HG02759 (cell line): Measurements from ENCODE around the gene LYST.
A peak's percentile ranks its signal among the peaks of the same experiment; 100 is the strongest.

ENCODE experiments used
- ATAC-seq: cut with Tn5 transposase; IDR thresholded peaks from one replicate; pipeline ENCODE4 v1.9.1; 2021; ENCODE audit warnings: mild to moderate bottlenecking, moderate library complexity; ENCODE audit not compliant: unreplicated experiment

The LYST gene

DNA sequence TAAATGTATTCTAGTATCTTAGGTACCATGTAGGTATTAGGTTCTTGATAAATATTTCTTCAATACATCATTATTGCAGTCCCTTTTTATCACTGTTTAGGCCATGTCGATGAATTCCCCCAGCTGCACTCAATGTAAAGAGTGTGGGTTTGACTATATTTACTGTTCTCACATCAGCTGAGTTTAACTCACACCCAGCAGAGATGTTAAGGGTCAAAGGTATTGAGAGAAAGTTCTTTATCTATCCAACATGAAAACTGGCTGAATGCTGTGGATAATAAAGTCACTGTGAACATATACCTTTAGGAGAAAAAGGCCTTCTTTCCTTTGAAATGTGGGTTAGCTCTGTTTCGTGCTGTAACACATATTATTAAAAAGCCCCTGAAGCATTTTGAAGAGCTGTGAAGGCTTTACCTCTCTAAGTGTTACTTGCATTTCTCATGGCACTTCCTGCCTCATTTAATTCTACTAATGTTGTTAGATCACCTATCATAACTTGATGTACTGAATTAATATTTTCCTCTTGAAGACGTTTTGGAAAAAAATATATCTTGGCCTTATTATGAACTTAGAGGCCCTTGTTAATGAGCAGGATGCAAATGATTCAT, 19.1 kb upstream of the LYST start:
- ATAC-seq = no peak

DNA sequence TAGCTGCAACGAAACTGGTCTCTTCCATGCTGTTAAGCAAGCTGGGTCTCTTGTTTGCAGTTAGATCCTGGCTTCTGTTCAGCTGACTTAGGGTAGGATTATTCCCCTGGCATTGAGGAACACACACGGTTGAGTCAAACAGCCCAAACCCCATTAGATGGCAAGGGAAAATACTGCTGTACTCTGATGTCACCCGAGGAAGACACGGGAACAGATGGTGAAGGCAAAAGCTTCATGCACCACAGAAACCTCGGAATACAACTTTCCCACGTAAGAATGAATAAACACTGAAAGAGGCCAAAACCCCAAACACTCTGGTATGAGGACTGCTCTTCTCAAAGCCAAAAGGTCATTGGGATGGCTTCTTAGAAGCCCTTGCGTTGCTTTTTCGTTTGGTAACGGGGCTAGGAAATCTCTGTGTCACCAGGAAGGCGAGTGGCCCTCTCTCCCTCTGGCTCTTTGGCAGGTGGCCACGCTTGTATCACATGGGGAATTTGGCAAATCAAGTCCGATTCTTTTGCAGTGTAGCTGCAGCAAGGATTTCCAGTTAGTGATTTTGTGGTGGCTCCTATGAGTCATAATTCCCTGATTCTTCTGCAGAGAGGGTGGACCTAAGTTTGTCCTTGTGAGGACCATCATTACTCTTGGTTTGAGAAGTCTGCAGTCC, 16.7 kb upstream of the LYST start:
- ATAC-seq = peak; percentile 28

DNA sequence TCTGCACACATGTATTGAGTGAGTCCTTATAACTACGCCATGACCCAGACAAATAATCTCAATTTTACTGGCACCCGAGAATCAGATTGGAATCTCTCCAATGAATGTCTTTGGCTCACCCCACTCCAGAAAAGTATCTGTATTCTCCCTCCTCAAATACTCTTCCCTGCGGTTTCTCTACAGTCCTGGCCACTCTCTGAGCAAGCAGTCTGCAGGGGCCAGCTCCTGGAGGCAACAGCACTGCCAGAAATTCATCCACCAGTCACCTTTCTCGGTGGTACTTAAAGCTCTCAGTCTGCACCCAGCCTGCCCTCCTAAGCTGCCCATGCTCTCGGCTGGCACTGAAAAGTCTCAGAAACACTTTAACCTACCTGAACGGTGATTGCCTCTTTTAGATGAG, 16.1 kb upstream of the LYST start:
- ATAC-seq = no peak

DNA sequence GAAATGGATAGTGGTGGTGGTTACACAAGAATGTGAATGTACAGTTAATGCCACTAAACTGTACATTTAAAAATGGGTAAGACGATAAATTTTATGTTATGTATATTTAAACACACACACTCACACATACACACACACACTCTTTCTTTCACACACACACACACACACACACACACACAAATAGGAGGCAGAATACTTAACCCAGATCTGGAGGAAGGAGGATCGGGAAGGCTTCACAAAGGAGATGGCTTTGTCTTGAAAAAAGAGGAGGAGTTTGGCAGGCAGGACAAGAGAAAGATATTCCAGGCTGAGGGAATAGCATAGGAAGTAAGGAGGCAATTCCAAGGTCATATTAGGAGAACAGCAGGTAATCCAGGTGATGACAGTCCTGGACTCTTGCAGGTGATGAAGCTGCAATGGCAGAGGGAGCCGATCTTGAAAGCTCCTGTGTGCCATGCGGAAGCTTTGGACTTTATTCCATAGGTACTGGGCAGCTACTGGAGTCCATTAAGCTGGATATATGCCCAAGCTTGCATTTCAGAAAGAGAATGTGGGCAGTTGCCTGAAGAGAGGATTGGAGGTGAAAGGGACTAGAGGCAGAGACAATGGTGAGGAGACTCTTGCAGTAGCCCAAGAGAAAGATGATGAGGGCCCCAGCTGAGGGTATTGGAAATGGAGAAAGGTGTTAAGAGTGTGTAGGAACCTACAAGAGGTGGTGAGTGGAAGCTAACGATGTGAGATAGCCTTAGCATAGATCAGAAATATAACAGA, 15.4 kb upstream of the LYST start:
- no peak for ATAC-seq

DNA sequence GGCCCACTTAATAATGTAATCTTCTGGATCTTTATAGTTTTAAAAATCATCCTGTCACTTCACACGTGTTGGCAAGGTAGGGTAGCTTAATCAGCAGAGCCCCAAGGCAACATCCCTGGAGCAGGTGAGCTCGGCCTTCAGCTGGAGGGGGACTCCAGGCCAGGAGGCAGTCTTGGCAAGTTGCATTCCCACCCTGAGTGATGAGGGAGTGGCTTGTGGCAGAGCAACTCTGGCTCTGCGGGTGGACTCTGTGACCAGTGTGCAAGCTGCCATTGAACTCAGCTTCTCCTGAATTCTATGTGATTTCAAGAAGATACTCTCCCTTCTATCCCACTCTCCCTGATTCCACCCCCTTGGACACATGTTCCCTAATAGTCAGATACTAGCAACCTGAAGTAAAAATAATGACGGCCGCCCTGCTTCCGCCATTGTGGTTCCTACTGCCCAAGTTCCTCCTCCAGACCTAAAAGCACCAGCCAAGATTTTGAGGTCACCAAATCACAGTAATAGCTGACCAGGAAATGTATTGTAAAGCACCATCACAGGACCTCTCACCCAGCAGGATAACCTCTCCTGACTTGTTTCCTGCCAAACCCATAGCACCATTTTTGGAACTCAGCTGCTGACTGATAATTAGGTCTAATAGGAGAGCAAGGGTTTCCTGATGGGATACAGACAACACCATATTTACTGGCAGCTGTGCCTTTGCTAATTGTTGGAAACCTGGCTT, 11.5 kb upstream of the LYST start:
- no peak for ATAC-seq

DNA sequence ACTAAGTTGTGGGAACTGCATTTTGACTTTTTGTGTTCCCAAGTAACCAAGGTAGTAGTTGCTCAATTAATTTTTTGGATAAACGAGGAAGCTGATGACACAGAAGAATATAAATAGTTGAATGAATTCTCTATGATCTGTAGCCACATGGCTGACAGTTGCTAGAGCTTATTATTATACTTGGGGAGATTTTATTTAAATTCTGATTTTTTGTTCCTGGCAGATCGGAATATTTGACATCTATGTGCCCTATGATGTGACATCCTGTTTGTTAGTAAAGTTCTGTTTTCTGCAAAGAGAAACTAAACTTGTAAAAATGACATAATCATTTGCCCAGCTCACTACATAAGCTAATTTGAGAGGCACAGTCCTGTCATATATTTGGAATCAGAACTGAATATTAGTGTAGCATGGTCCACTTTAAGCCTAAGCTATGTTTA, 9.7 kb upstream of the LYST start:
- no peak for ATAC-seq

DNA sequence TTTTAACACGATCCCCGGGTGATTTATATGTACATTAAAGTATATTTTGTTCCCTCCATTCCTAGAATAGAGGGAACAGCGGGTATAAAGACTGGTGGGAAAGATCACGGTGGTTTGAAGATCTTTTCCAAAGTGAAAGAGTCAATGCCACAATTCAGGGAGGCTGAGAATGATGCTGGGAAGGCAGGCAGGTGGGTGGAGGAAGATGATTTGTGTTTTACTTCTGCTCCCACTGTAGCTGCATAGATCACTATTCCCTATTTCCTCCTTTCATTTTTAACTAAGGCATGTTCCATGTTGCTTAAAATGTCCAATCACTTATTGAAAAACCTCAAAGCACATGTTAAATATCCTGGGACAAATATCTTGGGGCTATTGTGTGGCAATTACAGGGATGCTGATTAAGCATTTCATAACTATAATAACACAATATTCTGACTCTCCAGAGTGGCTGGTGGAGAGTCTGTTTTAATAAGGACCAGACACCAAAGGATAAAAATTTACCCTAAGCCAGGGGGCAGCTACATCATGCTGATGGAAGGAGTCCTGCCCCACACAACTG, 8.4 kb upstream of the LYST start:
- ATAC-seq = no peak

DNA sequence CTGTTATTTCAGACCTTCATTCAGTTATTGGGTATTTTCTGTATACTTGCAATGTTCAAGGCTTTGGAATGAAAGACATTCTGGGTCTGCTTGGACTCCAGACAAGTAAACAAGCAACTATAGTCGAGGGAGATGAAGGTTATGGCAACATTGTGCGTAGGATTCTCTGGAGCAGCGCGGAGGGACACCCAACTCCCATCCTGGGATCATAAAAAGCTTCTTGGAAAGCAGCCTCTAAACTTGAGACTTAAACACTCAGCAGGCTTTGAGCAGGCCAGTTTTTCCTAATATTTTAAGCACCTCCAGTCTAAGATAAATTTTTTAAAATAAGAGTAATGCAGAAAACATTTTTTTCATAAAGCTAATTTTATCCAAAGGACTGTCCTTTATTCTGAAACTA, 7.6 kb upstream of the LYST start:
- ATAC-seq = no peak

DNA sequence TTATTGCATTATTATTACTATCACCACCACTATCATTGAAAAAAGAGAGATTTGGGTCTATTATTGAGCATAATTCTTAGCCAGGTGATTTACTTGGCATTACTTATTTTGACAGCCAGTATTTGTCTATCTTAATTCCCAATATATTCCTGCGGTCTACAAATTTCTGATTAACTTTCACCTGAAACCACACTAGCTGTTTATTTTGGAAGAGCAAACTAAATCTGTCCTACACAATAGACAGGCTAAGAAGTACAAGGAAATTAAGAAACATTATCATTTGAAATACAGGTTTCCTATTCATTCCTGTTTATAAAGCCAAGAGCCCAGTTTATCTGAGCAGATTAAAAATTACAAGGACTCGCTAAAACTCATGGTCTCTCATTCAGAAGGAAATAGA, 6.9 kb upstream of the LYST start:
- no peak for ATAC-seq

DNA sequence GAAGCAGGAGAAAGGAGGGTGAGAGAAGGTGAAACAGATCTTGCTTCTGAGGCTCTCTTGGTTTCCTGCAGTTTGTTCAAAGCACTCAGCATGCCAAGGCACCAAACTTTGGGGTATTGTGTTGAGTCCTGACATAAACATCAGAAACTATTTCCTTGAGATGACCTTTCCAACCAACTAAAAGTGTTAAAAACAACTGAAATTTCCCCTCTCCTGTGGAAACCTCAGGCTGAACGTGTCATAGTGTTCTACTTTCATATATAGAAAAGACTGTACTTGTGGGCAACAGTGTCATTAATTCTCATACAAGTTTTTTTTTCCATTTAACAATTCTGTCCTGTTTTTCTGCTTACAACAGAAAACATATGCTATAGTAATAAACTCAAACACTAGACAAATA, 6.3 kb upstream of the LYST start:
- no peak for ATAC-seq

DNA sequence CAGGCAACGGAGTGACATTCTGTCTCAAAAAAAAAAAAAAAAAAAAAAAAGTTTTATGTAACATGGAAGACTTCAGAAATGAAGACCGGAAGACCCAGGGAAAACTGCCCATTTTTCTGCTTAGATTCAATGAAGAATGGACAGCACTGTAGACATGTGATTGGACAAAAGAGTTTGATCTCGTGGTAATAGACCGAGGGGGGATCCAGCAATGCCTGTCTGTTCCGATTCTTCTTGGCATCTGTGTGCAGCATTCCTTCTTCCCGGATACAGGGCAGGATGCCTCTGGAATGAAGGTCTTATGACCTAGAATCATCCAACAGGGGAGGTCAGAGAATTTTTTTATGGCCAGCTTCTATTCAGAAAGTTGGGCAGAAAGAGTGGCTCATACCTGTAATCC, 5.6 kb upstream of the LYST start:
- ATAC-seq = no peak

DNA sequence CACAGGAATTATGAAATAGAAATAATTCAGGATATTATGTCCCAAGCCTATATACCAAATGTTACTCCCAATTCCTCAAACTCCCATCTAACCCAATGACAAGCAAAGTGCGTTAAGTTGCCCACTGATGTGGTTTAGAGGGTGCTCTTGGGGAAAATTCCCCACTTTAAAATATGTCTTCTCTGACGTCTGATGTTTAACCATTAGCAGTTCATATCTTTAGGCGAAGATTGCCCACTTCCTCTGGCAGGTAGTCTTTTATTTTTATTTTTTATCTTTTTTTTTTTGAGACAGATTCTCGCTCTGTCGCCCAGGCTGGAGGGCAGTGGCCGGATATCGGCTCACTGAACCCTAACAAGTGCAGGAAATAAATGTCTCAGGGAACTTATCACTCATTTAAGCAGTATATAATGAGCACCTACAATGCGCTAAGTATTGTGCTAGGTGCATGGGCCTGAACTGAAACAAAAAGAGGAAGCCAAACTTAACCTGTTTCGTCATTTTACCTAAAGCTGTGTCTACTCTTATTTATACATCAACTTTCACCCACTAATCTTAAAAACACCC, 1.3 kb upstream of the LYST start:
- ATAC-seq = no peak

DNA sequence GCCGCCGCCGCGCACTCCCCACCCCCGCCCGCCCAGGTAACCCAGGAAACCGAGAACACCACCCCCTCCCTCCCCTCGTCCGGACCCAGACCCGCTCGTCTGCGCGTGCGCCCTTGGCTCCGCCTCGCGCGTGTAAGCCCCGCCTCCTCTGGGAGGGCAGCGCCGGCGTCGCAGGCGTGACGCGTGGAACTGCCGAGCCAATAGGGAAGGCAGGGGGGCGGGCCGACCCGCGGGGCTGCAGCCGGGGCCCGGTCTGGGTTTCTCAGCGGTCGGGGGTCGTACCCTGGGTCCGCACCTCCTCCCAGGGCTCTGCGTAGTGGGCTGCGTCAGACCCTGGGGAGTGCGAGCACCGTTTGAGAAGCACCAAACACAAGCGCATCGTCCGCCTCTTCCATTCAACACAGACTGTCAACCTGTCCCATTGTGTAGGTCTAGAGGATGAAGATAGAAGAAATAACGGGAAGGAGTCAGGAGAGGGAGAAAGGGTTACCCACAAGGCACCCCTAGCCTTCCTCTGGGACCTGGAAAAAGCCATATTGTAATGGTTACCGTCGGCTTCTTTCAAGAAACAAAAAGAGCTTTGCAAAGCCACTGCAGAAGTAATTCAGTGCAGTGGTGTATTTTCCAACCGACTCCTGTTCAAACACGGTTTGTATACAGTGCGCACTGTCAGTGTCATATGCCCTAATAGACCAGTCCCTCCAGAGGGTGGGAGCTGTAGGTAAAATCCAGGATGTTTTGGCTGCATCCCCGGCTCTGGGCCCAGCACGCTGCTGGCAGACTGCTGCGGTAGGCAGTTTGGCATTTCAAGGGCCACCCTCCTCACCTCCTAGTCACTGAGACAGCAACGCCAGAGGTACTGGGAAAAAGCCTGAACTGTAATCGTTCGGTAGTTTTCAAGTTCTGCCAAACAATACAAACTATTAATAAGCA, 473 bp upstream of the LYST start:
- ATAC-seq = peak; percentile 78

DNA sequence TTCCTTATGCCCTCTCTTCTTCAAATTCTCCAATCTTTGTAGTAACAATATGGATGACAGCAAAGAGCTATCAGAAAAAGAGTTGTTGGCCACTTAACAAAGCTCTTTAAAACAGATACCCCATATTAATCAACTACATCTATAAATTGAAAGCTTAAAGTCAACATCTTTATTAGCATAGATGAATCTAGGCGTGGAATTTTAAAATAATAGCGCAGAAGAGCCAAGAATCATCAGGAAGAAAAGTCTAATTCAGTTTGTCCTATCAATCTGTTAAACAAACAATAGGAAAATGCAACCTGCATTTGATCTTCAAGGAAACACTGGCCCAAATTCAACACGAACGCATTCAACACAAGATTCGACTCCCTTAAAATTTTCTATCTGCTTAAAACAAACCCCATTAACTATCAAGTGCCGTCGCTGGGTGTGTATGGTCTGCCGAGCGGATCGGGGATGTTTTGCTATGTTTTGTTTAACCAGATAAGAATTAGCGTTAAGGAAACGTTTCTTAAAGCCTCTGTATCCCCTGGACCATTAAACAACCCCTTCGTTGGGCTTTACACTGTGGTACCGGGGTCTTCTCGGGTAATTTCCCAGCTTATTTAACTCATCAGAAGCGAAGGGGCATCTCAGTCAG, 1.0 kb downstream of the LYST start:
- peak; percentile 0 for ATAC-seq

DNA sequence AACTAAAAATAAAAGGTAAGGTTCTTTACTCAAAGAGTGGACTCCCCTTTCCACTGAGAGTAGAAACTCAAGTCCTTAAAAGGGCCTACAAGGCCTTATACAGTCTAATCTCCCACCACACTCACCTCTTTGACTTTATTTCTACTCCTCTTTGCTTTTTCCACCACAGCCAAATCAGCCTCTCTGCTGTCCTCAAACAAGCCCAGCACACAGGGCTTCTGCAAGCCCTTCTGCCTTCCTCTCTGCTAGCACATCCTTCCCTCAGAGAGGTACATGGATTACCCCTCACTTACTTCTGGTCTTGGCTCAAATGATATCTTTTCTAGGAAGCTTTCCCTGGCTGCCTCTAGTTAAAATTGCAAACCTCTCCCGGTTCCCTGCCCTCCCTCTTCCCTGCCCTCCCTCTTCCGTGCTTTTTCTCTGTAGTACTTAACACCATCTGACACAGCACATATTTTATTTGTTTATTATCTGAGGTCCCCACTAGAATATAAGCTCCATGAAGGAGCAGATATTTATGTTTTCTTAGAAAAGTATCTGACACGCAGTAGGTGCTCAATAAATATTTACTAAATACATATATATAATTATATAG, 1.7 kb downstream of the LYST start:
- ATAC-seq = no peak

DNA sequence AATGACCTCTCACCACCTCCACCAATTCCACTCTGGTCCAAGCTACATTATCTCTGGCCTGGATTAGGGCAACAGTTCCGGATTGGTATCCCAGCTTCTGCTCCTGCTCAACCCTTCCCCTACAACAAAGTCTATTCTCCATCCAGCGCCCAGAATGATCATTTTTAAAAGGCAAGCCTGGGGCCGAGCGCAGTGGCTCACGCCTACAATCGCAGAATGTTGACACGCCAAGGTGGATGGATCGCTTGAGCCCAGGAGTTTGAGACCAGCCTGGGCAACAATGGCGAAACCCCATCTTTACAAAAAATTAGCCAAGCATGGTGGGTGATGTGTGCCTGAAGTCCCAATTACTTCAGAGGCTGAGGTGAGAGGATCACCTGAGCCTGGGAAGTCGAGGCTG, 2.2 kb downstream of the LYST start:
- ATAC-seq = no peak

DNA sequence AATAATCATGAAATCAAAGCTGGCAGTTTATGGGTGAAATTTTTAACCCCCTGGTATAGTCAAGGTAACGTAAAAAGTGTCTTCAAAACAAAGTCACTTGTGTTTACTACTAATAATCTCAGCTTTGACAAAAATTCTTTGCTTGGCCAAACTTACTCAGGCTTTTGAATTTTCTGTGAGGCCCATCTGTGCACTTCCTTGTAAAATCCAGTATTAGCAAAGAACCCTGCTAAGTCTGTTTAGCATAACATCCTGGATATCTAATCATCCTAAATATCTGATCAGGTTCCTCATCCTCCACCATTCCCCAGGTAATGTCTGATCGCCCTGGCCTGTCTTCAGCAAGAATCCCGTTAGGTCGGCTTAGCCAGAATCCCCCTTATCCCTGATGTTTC, 3.0 kb downstream of the LYST start:
- no peak for ATAC-seq

DNA sequence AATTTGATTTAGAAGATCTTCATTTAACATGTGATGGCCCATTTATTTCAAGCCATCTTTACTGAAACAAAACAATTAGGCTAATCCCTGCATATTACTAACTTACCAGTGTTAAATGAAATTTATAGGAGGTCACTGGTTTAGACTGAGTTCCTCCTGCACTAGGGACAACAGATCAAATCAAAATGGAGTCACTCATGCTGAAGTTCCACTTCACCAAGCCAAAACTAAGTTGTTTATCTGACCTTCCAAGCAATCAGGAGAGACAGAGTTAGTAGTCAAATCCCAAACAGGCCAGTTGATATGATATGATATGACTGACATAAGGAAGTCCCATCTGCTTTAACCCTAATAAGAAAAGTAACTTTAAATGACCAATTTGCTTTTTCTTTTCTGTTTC, 4.8 kb downstream of the LYST start:
- ATAC-seq = no peak

DNA sequence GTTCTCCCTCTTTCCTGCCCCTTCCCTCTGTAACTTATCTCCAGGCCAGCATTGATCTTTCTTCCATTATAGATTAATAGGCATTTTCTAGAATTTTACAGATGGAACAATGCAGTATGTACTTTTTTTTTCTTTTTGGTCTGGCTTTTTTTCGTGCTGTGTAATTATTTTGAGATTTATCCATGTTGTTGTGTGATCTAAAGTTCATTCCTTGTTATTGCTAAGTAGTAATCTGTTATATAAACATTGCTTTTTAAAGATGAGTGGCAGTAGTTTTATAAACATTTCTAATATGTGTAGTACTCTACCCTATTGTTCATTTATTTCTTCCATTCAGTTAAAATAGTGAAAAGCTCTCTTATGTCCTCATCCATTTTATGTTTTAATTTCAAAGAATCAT, 5.9 kb downstream of the LYST start:
- ATAC-seq = no peak
